HUDEP-2 (cell line): Measurements from ENCODE around the gene ARHGAP4.

ENCODE experiments used
- DNase-seq, 76 experiments: peaks; one replicate each; lab custom pipeline; 2025; ENCODE audit not compliant: unreplicated experiment in 76 of 76; lab: John Stamatoyannopoulos, UW

Gene ARHGAP4

DNA sequence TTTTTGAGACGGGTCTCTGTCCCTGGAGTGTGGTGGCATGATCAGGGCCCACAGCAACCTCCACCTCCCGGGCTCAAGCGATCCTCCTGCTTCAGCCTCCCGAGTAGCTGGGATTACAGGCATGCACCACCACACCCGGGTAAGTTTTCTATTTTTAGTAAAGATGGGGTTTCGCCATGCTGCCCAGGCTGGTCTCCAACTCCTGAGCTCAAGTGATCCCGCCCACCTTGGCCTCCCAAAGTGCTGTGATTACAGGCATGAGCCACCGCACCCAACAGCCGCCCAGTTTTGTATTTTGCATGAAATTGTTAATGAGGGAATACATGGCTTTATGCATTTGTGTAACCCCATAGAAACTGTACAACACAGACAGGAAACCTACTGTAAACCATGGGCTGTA, 2.8 kb upstream of the ARHGAP4 start:
- peak in 1 of 76 experiments; percentile 5 for DNase-seq

DNA sequence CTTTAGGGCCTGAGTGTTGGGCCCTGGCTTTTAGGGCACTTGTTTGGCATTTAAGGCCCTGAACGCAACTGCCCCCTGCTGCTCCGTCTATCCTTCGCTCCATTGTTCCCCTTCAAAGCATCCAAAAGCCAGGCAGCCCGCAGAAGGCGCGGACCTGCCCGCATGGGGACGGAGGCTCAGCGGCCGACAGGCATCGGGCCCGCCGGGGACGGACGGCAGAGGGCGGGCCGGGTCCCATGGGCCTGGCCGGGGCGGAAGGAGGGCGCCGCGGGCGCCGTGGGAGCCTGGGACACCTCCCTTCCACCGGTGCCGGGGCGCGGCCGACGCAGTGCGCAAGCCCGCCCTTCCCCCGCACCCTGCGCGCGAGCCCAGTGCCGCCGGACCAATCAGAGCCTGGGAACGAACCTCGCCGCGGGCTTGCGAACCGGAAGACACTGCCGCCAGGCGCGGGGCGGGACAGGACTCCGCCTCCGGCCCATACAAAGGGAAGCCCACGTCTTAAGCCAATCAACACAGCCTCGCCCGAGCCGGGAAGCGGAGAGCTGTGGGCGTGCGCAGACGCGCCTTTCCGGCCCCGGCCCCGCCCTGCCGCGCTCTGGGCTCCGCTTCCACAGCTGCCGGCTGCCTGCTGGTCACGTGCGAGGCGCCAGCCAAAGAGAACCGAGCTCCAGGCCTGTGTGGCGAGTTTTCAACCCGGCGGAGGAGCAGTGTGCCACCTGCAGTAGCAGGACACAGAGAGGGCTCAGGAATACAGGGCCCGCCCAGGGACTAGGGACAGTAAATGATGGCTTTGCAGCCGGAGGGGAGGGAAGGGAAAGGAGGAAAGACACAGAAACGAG, 2.1 kb upstream of the ARHGAP4 start:
- peak in 74 of 76 experiments; percentile 33 to 96 (median 88) for DNase-seq

DNA sequence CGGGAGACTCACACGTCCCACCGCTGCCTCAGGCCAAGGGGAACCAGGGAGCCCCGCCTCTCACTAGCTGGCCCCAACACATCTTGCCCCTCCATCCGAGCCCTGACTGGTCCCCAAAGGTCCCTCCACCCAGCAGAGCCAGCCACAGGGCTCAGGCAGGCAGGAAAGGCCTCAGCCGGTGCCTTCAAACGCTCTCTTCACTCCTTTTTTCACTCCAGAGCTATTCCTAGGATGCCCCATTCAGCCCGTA, 1.5 kb upstream of the ARHGAP4 start:
- DNase-seq, result peak in 1 of 76 experiments; percentile 33

DNA sequence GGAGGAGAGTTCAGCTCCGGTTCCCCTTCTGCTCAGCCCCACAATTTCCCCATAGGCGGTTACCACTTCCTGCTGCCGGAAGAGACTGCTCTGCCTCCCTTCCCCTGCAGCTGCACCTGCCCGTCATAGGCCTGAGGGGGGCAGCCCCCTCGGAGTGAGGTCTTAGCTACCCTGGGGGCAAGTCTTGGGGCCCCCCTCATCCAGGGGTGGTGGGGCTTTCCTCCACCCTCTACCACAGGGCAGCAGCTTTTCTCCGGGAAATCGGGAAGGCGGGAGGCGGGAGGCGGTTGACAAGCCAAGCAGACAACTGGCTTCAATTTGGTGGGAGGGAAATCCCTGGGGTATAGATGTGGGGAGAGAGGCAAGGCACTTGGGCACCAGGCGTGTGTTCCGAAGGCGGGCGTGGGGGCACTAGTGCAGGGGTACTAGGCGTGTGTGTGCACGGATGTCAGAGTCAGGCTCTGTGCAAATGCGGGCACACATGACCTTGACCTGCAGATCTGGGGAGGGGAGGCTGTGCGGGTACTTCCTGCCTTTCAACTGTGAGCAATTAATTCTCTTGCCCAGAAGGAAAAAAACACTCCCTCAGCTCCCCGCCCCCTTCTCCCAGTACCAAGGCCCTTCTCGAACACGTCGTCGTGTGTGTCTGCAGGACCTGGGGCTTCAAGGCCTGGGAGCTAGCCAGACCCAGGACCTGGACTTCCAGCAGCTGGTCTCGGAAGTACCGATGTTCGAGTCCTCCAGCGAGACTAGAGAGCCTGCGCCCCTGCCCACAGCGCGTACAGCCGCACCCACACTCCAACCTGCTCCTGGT, 1.0 kb upstream of the ARHGAP4 start:
- peak in 25 of 76 experiments; percentile 0 to 45 (median 15) for DNase-seq

DNA sequence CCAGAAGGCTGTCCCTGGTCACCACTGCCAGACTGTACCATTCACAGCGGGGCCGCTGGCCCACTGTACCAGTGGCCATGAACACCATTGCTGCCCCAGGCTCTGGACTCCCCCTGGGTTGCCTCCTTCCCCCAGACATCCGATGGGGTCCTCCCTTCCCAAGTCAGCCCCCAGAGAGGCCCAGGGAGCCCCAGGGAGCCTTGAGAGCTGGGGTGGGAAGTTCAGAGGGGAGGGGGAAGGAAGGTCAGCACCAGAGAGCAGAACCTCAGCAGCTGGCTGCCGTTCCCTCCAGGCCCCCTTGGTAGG, 441 bp upstream of the ARHGAP4 start:
- DNase-seq, result no peak

DNA sequence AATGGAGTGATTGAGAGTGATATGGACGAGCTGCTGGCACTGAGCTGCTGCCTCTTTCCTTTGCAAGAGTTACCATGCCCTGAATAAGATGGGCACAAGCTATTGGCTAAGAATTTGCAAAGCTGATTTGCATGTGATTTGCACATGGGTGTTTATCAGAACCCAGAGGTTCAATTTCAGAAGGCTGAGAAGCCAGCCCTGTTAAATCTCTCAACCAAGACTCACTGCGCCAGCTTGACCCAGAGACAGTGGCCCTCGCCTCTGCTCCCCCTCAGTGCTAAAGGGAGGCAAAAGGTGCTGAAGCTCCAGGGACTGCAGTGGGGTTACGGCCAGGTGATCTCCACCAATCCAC, 701 bp downstream of the ARHGAP4 start:
- DNase-seq, result peak in 5 of 76 experiments; percentile 0 to 32 (median 10)

DNA sequence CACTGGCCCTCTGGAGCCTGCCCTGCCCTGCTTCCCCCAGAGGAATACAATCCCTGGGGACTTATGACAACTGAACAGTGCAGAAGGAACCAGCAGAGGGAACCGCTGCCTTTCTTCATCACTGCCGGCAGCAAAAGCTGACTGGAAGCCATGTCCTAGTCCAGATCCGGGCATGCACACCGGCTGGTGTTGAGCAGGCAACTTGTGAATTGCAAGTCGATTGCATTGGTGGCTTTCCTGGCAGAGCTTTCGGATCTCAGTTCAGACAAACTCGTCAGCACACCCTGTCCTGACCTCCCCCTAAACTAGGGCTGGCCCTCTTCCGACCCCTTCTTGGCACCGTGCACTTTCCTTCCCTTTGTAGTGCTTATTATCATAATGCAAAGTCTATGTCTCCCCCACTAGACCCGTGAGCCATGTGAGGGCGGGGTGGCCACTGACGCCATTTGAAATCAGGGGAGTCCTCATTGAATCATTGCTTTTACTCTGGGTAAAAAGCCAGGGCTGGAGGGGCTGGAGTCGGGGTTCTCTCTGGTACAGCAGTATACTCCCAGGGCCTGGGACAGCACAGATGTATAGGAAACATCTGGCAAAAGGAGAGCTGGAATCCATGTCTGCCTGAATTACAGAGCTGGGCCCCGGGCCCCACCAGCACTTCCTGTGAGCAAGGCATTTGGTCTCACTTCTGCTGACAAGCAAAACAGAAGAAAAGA, 1.8 kb downstream of the ARHGAP4 start:
- peak in 17 of 76 experiments; percentile 0 to 40 (median 15) for DNase-seq

DNA sequence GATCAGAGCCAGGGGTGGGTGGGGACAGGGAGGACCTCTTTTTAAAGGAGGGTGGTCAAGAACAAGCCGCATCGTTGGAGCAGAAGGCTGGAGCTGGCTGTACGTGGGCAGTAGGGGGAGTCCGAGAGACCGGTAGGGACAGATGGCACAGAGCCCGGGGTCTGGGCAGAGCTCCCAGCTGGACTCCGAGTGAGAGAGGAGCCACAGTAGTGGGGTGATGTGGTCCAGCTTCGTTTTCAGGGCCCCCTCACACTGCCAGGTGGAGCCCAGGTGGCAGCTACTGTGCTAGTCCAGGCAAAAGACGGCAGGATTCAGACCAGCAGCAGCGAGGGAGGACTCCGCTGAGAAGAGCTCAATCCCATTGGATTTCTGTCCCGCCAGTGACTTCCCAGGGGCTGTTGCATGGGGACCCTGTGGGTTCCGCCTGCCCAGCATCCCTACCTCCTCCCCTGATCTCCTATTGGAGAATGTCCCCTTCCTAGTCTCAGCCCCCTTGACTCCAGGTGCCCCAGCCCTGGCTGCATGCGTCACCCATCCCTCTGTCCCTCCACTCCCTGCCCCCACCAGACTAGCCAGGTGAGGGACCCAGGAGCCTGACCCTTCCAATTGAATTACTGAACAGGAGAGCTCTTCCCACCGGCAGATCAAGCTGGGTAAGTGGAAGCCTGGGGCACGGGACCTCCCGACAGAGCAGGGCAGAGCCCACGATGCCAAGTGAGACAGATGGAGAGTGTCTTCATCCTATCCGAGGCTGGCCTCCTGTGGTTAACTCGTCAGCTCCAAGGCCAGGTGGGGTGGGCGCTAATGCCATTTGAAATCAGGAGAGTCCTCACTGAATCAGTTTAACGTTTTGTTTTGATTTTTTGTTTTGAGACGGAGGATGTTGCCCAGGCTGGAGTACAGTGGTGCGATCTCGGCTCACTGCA, 2.9 kb downstream of the ARHGAP4 start:
- peak in 34 of 76 experiments; percentile 4 to 51 (median 23) for DNase-seq

DNA sequence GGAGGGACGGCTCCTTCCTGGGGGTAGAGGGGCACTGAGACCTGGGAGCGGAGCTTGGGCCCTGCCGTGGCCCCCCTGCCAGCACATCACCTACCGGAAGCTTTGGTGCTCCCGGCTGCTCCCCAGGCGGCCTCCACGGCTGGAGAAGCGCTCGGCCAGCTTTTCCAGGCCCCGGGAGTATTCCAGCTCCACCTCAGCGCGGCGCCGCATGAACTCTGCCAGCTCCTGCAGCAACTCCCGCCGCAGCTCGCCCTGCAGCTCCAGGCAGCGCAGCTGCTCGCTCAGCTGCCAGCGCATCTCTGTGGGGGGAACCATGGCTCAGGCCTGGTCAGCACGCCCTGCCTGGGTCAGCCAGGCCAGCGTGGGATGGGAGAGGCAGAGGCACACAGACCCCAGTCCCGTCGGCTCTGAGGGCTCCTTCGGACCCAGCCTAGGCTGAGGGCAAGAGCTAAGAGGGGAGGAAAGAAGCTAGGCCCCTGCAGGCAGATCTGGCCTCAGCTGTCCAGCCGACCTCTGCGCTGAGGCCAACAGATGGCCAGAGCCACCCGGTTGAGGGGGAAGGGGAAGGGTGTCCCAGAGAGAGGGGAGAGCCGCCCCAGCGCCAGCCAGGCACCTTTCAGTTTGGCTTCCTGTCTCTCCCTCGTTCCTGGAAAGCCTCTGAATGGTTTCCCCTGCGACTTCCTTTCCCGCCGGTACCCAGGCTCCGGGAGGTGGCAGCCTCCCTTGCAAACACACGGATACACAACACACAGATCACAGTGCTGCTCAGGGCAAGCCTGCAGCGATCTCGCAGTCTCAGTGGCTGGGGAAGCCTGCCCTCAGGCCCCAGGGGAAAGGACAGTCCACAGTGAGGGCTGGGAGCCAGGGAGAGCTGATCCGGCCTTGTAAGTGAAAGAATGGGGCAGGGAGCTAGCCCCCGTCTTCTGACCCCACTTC, 4.3 kb downstream of the ARHGAP4 start:
- DNase-seq, result no peak

DNA sequence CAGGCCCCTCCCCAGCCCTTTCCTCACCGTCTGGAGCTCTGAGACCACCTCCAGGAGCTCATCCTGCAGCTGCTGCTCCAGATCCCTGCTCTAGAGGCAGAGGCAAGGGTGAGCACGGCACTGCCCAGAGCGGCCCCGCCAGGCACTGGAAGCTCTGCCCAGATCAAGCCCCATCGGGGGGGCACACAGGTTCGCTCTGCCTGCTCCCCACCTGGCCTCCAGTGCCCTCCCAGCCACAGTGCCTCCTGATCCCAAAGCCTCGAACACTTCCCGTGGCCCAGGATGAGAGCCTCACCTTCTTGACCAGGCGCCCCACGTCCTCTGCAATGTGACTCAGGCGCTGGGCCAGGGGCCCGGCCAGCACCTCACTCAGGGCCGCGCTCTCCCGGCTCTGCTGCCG, 5.0 kb downstream of the ARHGAP4 start:
- DNase-seq, result no peak

DNA sequence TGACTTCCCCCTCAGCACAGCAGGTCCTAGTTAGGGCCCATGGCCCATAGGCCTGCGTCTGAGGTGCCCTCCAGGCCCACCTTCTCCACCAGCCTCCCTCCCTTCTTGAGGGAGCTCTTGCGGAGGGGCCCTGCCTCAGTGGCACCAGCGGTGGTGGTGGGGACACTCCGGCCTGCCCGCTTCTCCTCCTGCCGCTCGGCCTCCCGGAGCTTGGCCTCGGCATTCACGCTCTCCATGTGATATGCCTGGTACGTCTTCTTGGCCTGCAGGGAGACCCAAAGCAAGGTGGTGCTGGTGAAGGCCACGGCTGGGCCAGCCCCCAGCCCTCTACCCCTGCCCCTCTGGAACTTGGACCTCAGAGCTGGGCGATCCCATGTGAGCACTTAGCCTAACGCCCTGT, 5.5 kb downstream of the ARHGAP4 start:
- no peak for DNase-seq

DNA sequence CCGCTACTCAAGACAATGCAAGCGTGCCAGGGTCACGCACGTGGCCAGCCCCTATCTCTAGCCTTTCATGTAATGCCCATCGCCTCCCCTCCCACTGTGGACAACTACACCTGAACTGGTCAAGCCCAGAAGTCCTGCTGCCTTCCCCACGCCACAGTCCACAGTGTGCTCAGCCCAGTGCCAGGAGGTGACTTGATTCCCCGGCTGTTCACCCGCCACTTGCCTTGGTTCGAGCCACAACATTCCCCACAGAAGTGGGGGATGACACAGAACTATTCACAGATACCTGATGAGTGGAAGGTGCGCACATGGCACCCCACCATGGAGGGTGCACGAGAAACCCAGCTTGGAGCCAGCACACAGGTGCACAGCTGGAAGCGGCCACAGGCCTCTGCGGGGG, 6.8 kb downstream of the ARHGAP4 start:
- no peak for DNase-seq

DNA sequence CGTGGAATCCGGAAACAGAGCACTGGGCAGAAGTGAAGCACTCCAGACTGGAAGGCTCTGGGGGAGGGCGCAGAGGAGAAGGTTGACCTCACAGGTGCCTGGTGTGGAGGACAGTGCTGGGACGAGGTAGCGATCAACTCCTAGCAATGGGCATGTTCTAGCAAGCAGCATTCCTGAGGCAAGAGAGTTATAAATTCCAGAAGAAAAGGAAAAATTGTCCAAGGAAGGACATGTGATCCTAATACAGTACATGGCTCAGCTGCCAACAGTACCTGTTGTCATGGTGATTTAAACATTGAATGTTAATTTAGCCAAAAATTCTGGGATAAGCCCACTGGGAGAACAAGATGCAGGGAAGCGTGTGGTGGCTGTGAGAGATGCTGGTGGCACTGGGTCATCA, 8.2 kb downstream of the ARHGAP4 start:
- DNase-seq, result no peak

DNA sequence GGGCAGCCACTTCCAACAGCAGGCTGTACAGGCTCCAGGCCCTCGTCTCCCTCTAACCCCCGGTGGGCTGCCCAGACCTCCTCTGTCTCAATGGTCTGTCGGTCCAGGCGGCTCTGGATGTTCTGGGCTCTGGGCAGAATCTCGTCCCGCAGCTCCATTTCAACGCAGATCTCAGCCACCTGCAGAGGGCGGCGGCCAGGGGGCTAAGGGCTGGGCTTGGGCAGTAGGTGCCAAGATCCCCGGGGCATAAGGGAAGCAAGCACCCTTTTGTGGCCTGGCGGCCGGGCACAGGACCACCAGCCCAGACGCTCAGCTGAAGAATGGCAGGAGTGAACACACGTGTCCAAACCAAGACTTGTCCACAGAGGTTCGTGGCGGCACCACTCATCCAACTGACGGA, 12.4 kb downstream of the ARHGAP4 start:
- DNase-seq, result no peak

DNA sequence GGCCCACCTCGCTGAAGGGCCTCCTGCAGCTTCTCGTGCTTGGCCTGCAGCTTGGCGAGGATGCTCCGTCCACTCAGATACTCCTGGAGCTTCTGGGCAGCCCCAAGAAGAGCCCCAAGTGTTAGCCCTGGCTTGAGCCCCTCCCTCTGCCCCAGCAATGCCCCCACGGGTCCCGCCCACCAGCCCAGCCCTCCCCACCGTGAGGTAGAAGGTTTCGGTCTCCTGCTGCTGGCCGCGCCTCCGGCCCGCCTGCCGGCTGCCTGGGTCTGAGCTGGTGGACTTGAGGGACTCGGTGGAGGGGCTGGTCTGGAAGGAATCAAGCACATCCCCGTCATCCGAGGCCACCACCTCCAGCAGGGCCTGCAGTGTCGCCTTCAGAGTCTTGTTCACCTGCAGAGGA, 12.9 kb downstream of the ARHGAP4 start:
- no peak for DNase-seq

DNA sequence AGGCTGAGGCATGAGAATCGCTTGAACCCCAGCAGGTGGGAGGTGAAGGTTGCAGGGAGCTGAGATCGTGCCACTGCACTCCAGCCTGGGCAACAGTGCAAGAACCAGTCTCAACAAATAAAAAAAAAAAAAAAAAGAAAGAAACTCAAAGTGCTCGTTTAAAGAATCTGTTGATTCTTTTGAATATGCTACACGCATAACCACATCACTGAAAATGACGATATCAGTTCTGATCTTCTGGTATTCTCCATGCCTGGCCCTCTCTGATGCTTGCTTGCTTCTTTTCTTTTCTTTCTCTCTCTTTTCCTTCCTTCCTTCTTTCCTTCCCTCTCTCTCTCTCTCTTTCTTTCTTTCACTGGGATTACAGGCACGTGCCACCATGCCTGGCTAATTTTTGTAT, 14.3 kb downstream of the ARHGAP4 start:
- no peak for DNase-seq

DNA sequence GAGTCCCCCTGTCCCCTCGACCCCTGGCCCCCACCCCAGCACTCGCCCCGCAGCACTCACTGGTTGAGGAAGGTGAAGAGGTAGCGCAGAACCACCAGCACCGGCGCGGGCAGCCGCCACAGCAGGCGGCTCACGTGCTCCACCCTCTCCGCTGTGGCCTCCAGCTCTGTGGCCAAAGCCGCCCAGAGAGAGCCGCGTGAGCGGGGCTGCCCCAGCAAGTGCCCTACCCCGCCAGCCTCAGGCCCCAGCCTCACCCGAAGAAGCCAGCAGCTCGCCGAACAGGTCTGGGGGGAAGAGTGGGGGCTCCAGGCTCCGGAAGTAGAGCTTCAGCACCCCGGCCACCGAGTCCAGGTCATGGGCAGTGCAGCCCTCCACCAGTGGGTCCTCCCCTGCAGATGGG, 15.6 kb downstream of the ARHGAP4 start:
- DNase-seq, result no peak

DNA sequence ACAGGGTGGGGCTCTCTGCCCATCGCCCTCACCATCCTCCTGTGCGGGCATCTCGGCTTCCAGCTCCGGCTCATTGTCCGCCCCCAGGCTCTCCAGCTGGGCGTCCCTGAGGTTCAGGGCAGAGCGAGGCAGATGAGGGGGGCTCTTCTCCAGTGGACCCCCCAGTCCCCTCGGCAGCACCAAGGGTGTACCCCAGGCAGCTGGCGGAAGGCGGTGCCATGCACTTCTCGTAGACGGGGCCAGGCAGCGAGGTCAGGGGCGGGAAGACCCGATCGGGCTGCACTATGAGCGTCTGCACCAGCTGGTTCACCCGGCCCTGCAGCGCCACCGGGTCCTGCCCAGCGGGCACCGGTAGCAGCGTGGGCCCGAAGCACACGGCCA, 16.1 kb downstream of the ARHGAP4 start:
- DNase-seq, result no peak
